Activated CD4-positive, alpha-beta memory T cell treated with anti-CD3 and anti-CD28 coated beads, Interleukin-2, amount 10 ng/mL, durations not matched to agents 7 days and 5 days (primary cell): ENCODE measurements around the gene ITGB4. TPM values are rescaled to one million over a fixed set of nuclear protein-coding genes. Genes with fewer than 3 reads are reported as not detected.
A peak's percentile ranks its signal among the peaks of the same experiment; 100 is the strongest.

ENCODE experiments used
- CTCF ChIA-PET: fragments of 350-600 bp; sonication (Branson Sonifier 250); formaldehyde crosslinking; loops from one replicate; lab custom pipeline; 2021; ENCODE audit warnings: antibody characterized with exemption, inconsistent platforms; lab: Charles Lee
- POLR2A ChIA-PET: fragments of 350-600 bp; sonication (Branson Sonifier 250); formaldehyde crosslinking; loops from one replicate; lab custom pipeline; 2021; ENCODE audit warnings: antibody characterized with exemption; lab: Charles Lee
- DNase-seq: peaks from one replicate; pipeline ENCODE4 v3.0.0-alpha.2; 2020
- H3K27ac Mint-ChIP-seq: one replicate; pipeline ENCODE4 v1.8.0; 2021; ENCODE audit warnings: mild to moderate bottlenecking, mixed read lengths
- H3K27me3 Mint-ChIP-seq: one replicate; pipeline ENCODE4 v1.8.0; 2021; ENCODE audit warnings: mixed read lengths
- H3K36me3 Mint-ChIP-seq: one replicate; pipeline ENCODE4 v1.8.0; 2021; ENCODE audit warnings: low read depth, mixed read lengths
- H3K4me1 Mint-ChIP-seq: one replicate; pipeline ENCODE4 v1.8.0; 2021; ENCODE audit warnings: mixed read lengths
- H3K4me3 Mint-ChIP-seq: one replicate; pipeline ENCODE4 v1.8.0; 2021; ENCODE audit warnings: mild to moderate bottlenecking, mixed read lengths
- H3K9me3 Mint-ChIP-seq: one replicate; pipeline ENCODE4 v1.8.0; 2021; ENCODE audit warnings: mixed read lengths
- total RNA-seq, 2 experiments: library from RNA; stranded (reverse); gene quantifications; one replicate each; pipeline ENCODE4 v1.2.3, GENCODE V29; 2021

The ITGB4 gene
- total RNA-seq, 2 experiments from 2014 or later: 0.43 to 0.68 TPM

GRCh38 chr17:75724016-75725003 lies 3.1 kb downstream of the ITGB4 start:
- H3K27me3 Mint-ChIP-seq: peaks cover 17% of the 10 kb centered on the region
- H3K4me1 Mint-ChIP-seq: peaks cover 2% of the 10 kb centered on the region
- H3K4me3 Mint-ChIP-seq: no peak overlapping the region
- H3K36me3 Mint-ChIP-seq: no peaks in the 10 kb centered on the region
- CTCF ChIA-PET: no interaction called here
- DNase-seq: no peak
- no peak overlapping the region for H3K27ac Mint-ChIP-seq
- POLR2A ChIA-PET: no interaction called here
- H3K9me3 Mint-ChIP-seq: no peaks in the 10 kb centered on the region

GRCh38 chr17:75725504-75725903 lies 4.2 kb downstream of the ITGB4 start:
- CTCF ChIA-PET: interaction anchor here (1.9 kb wide), 1 partner anchor 28 kb away, joined by 5 read pairs; no protein-coding TSS in a partner anchor
- H3K9me3 Mint-ChIP-seq: no peaks in the 10 kb centered on the region

GRCh38 chr17:75727391-75727790 lies 6.1 kb downstream of the ITGB4 start:
- no peaks in the 10 kb centered on the region for H3K4me1 Mint-ChIP-seq
- no peaks in the 10 kb centered on the region for H3K36me3 Mint-ChIP-seq
- H3K9me3 Mint-ChIP-seq: no peaks in the 10 kb centered on the region
- no peak for DNase-seq
- no peak overlapping the region for H3K4me3 Mint-ChIP-seq
- no peak overlapping the region for H3K27ac Mint-ChIP-seq
- H3K27me3 Mint-ChIP-seq: peaks cover under 1% of the 10 kb centered on the region
- ChIA-PET POLR2A (no interaction called here), CTCF (interaction anchor here (1.0 to 1.3 kb wide), 2 partner anchors 22 to 26 kb away, joined by 3 read pairs; no protein-coding TSS in a partner anchor)

More at GRCh38 chr17:75725504-75725903, 4.2 kb downstream of the ITGB4 start:
- H3K4me3 Mint-ChIP-seq: no peak overlapping the region
- DNase-seq: no peak
- H3K27ac Mint-ChIP-seq: no peak overlapping the region
- H3K27me3 Mint-ChIP-seq: peaks cover 6% of the 10 kb centered on the region
- POLR2A ChIA-PET: no interaction called here
- H3K36me3 Mint-ChIP-seq: no peaks in the 10 kb centered on the region
- H3K4me1 Mint-ChIP-seq: peaks cover 2% of the 10 kb centered on the region

DNA sequence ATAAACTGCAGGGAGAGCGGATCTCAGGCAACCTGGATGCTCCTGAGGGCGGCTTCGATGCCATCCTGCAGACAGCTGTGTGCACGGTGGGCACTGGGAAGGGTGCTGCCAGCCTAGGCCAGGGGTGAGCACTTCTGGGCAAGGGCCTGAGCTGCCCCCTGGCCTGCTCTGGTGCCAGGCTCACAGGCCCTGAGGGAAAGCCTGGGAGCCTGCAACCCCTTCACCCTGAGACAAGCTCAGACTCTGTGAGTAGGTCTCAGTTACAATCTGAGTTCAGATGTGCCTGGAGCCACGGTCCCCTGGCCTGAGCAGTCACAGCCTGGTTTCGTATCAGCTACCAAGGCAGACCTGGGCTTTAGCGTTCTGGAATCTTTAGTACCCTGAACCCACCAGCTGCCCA lies 8.1 kb downstream of the ITGB4 start:
- Mint-ChIP-seq H3K27me3 (no peaks in the 10 kb centered on the region), H3K9me3 (no peaks in the 10 kb centered on the region), H3K27ac (no peak overlapping the region), H3K4me1 (no peaks in the 10 kb centered on the region), H3K36me3 (no peaks in the 10 kb centered on the region), H3K4me3 (no peak overlapping the region)
- POLR2A ChIA-PET: interaction anchor here (0.7 kb wide), 1 partner anchor 8 kb away, joined by 3 read pairs; the partner anchor contains the start of gene ITGB4
- no peak for DNase-seq
- CTCF ChIA-PET: interaction anchor here (1.2 kb wide), 2 partner anchors 53 to 97 kb away, joined by 3 read pairs; partner anchors contain the start of gene SMIM5

DNA sequence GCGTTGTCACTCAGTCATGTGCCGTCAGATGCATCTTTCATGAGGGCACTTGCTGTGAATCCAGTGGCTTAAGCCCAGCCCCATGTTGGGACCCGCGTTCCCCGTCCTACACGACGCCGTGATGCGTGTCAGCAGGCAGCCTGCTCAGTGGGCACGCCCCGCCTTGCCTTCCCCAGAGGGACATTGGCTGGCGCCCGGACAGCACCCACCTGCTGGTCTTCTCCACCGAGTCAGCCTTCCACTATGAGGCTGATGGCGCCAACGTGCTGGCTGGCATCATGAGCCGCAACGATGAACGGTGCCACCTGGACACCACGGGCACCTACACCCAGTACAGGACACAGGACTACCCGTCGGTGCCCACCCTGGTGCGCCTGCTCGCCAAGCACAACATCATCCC lies 8.8 kb downstream of the ITGB4 start:
- DNase-seq: no peak
- Mint-ChIP-seq H3K4me3 (no peak overlapping the region), H3K9me3 (no peaks in the 10 kb centered on the region), H3K36me3 (no peaks in the 10 kb centered on the region), H3K27ac (no peak overlapping the region), H3K27me3 (no peaks in the 10 kb centered on the region), H3K4me1 (peaks cover 2% of the 10 kb centered on the region)
- POLR2A ChIA-PET: interaction anchor here (0.7 kb wide), 1 partner anchor 9 kb away, joined by 3 read pairs; the partner anchor contains the start of gene ITGB4
- CTCF ChIA-PET: interaction anchor here (1.2 to 1.8 kb wide), 3 partner anchors 23 to 97 kb away, joined by 3 to 7 read pairs (median 3); partner anchors contain the start of gene SMIM5

GRCh38 chr17:75731086-75731715 lies 9.9 kb downstream of the ITGB4 start:
- Mint-ChIP-seq H3K36me3 (no peaks in the 10 kb centered on the region), H3K4me1 (peaks cover 2% of the 10 kb centered on the region), H3K9me3 (no peaks in the 10 kb centered on the region), H3K27ac (no peak overlapping the region), H3K27me3 (no peaks in the 10 kb centered on the region), H3K4me3 (no peak overlapping the region)
- no peak for DNase-seq
- POLR2A ChIA-PET: no interaction called here
- CTCF ChIA-PET: interaction anchor here (1.8 kb wide), 1 partner anchor 22 kb away, joined by 7 read pairs; no protein-coding TSS in a partner anchor

DNA sequence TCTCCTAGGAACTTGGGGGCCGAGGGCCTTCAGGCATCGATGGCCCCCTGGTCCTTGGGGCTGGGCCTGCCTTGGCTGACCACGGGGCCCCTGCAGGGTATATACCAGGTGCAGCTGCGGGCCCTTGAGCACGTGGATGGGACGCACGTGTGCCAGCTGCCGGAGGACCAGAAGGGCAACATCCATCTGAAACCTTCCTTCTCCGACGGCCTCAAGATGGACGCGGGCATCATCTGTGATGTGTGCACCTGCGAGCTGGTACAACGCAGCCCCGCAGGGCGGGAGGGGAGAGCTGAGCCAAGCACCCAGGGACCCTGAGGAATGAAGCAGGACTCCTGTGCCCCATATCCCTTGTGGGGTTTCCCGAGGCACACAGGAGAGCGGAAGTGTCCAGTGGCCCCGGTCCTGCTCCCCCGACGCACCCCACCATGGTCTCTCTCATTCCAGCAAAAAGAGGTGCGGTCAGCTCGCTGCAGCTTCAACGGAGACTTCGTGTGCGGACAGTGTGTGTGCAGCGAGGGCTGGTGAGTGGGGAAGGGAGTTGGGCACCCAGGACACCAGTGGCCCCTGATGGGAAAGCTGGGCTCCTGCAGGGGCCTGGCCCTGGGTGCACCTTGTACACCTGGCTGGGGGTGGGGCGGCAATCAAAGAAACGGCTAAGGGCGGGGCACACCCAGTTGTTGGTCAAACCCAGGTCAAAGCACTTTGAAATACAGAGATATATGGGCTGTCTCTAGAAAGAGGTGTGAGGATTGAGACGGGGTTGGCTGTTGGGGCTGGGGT lies 10.6 kb downstream of the ITGB4 start:
- no peak for DNase-seq
- ChIA-PET CTCF (interaction anchor here (1.8 kb wide), 1 partner anchor 22 kb away, joined by 7 read pairs; no protein-coding TSS in a partner anchor), POLR2A (no interaction called here)
- H3K36me3 Mint-ChIP-seq: no peaks in the 10 kb centered on the region
- no peaks in the 10 kb centered on the region for H3K27me3 Mint-ChIP-seq
- no peak overlapping the region for H3K4me3 Mint-ChIP-seq
- peaks cover 2% of the 10 kb centered on the region for H3K4me1 Mint-ChIP-seq
- H3K27ac Mint-ChIP-seq: no peak overlapping the region
- H3K9me3 Mint-ChIP-seq: no peaks in the 10 kb centered on the region

- Mint-ChIP-seq H3K27me3 (no peaks in the 10 kb centered on the region), H3K27ac (no peak overlapping the region), H3K4me1 (peaks cover 9% of the 10 kb centered on the region), H3K36me3 (no peaks in the 10 kb centered on the region), H3K9me3 (no peaks in the 10 kb centered on the region), H3K4me3 (no peak overlapping the region)
- no peak for DNase-seq
- ChIA-PET POLR2A (no interaction called here), CTCF (no interaction called here)
Observed at GRCh38 chr17:75733471-75733870, 12.2 kb downstream of the ITGB4 start.

GRCh38 chr17:75734674-75735294 lies 13.5 kb downstream of the ITGB4 start:
- Mint-ChIP-seq H3K36me3 (no peaks in the 10 kb centered on the region), H3K9me3 (no peaks in the 10 kb centered on the region), H3K27ac (peak overlapping the region; percentile 11), H3K4me3 (no peak overlapping the region), H3K27me3 (no peaks in the 10 kb centered on the region), H3K4me1 (peaks cover 11% of the 10 kb centered on the region)
- ChIA-PET POLR2A (no interaction called here), CTCF (interaction anchor here (1.5 kb wide), 1 partner anchor 19 kb away, joined by 4 read pairs; no protein-coding TSS in a partner anchor)
- no peak for DNase-seq

- Mint-ChIP-seq H3K4me1 (peaks cover 11% of the 10 kb centered on the region), H3K27ac (no peak overlapping the region), H3K9me3 (no peaks in the 10 kb centered on the region), H3K27me3 (no peaks in the 10 kb centered on the region), H3K4me3 (no peak overlapping the region), H3K36me3 (no peaks in the 10 kb centered on the region)
- CTCF ChIA-PET: interaction anchor here (1.2 to 1.5 kb wide), 2 partner anchors 17 to 103 kb away, joined by 3 to 4 read pairs; partner anchors contain the start of gene SMIM5
- no peak for DNase-seq
- POLR2A ChIA-PET: no interaction called here
Observed at GRCh38 chr17:75736173-75736835, 15.0 kb downstream of the ITGB4 start.

DNA sequence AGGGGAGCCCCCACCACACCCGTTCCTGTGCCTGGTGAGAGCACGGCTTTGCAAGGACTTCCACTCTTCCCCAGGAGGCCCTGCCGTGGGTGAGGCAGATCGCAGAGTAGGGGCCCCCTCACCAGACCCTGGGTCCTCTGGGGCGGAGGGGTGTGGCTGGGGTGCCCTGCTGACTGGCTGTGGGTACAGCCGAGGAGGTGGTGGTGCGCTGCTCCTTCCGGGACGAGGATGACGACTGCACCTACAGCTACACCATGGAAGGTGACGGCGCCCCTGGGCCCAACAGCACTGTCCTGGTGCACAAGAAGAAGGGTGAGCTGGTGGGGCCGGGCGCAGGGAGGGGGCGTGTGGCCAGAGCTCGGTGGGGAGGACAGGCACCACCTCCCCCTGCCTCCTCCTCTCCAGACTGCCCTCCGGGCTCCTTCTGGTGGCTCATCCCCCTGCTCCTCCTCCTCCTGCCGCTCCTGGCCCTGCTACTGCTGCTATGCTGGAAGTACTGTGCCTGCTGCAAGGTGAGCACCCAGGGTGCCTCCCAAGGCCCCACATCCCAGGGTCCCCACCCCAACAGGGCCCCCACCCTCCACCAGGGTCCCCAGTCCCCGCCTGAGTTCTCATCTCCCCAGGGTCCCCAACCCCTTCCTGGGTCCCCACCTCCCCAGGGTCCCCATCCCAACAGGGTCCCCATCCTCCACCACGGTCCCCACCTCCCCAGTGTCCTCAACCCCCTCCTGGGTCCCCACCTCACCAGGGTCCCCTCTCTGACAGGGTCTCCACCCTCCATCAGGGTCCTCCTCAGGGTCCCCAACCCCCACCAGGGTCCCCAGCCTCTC lies 16.1 kb downstream of the ITGB4 start:
- Mint-ChIP-seq H3K27ac (no peak overlapping the region), H3K36me3 (no peaks in the 10 kb centered on the region), H3K27me3 (no peaks in the 10 kb centered on the region), H3K4me1 (peaks cover 11% of the 10 kb centered on the region), H3K4me3 (no peak overlapping the region), H3K9me3 (no peaks in the 10 kb centered on the region)
- ChIA-PET CTCF (interaction anchor here (1.5 to 1.9 kb wide), 3 partner anchors 11 to 104 kb away, joined by 7 to 34 read pairs (median 18); partner anchors contain the start of gene SMIM5), POLR2A (interaction anchor here (1.2 to 1.9 kb wide), 3 partner anchors 16 to 70 kb away, joined by 4 to 5 read pairs (median 5); partner anchors contain the start of genes RECQL5 and SAP30BP)
- no peak for DNase-seq
